OCI-LY1 (cell line): ENCODE measurements around the gene NUMBL.

Source experiments
- EZH2 ChIP-seq: fragments of 200-600 bp; sonication (generic), shearing (Covaris generic); IDR thresholded peaks from 2 replicates; pipeline ENCODE4 v1.8.0; 2017; ENCODE audit warnings: borderline replicate concordance, mixed run types, mild to moderate bottlenecking, antibody characterized with exemption, low read length, moderate library complexity, mixed read lengths
- TF ChIP-seq, protein P1 (sequence below): fragments of 200-600 bp; sonication (generic), shearing (Covaris generic); IDR thresholded peaks from 2 replicates; pipeline ENCODE4 v1.5.1; 2017; ENCODE audit warnings: mild to moderate bottlenecking, antibody characterized with exemption, low read length, moderate library complexity, mixed read lengths

DNA sequence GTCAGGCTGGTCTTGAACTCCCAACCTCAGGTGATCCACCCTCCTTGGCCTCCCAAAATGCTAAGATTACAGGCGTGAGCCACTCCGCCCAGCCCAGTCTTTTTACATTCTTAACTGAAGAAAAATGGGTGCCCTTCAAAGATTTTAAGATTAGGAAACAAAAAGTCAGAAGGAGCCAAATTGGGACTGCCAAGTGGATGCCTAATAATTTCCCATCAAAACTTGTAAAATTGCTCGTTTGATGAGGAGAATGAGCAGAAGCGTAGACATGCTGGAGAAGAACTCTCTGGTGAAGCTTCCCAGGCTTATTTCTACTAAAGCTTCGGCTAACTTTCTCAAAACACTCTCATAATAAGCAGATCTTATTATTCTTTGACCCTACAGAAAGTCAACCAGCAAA is 31.3 kb downstream of the NUMBL start:
- TF ChIP-seq, protein P1, sequence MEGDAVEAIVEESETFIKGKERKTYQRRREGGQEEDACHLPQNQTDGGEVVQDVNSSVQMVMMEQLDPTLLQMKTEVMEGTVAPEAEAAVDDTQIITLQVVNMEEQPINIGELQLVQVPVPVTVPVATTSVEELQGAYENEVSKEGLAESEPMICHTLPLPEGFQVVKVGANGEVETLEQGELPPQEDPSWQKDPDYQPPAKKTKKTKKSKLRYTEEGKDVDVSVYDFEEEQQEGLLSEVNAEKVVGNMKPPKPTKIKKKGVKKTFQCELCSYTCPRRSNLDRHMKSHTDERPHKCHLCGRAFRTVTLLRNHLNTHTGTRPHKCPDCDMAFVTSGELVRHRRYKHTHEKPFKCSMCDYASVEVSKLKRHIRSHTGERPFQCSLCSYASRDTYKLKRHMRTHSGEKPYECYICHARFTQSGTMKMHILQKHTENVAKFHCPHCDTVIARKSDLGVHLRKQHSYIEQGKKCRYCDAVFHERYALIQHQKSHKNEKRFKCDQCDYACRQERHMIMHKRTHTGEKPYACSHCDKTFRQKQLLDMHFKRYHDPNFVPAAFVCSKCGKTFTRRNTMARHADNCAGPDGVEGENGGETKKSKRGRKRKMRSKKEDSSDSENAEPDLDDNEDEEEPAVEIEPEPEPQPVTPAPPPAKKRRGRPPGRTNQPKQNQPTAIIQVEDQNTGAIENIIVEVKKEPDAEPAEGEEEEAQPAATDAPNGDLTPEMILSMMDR = no peak
- TF ChIP-seq EZH2 = no peak
